ENCODE measurements around the gene COP1. TPM values are rescaled to one million over a fixed set of nuclear protein-coding genes. Genes with fewer than 3 reads are reported as not detected.

COP1 gene
- total RNA-seq, 5 donors from 2014 or later (not counting 1 experiment from before 2014, with no cell fraction given), result 38.7 to 49.0 (median 42.4) TPM

DNA sequence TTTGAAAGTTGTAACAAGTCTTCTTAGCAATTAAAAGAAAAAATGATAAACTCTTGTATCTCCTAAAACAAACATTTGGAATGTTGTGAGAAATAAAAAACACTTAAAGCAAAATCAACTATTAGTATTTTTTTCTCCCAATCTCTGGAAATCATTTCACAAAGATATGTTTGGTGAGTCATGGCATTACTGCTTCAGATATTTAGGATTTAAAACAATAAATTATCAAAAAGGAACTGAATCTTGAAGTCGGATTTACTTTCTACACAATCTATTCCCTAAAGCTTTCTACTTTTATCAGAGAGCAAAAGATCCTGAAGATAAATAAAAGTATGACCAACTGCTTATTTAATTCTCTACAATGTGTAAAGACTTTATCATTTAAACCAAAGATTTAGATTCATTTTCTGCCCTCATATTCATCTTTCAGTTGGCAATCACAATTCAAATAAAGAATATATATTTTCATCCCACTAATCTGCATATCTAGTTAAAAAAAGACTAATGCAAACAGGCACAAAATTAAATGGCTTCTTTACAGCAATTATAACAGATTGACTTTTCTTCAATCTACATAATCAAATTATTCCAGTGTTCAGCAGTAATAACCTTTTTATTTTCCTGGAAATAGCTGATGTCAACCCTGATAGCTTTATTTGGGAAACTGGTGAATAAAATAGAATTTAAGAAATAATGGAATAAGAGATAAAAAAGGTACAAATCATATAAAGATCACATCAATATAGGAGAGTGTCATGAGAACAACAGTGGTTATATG is 230.0 kb downstream of the COP1 start:
- ChIA-PET POLR2A (no interaction called here), CTCF (no interaction called here)
- Mint-ChIP-seq H3K4me1 (peaks cover 0 to 7% (median 6%) of the 10 kb centered on the region in 3 donors), H3K27ac (no peak overlapping the region), H3K9me3 (peaks cover 0 to 10% (median 0%) of the 10 kb centered on the region in 3 donors), H3K27me3 (no peaks in the 10 kb centered on the region), H3K36me3 (peaks cover 62% of the 10 kb centered on the region), H3K4me3 (no peak overlapping the region)
- DNase-seq, result no peak
- Histone ChIP-seq H3K27ac (ENCODE audit: low read length) (no peak overlapping the region), H3K36me3 (ENCODE audit: control insufficient read depth in 2 of 2, extremely low read depth in 1 of 2, insufficient read depth in 1 of 2, low read length in 1 of 2) (peaks cover 0 to 12% of the 10 kb centered on the region in 2 donors), H3K4me3 (ENCODE audit: control insufficient read depth in 1 of 2, extremely low read depth in 1 of 2, low read length in 1 of 2) (no peak overlapping the region), H3K4me1 (ENCODE audit: control insufficient read depth in 1 of 2, extremely low read depth in 1 of 2, insufficient read depth in 2 of 2, low read length in 2 of 2) (no peaks in the 10 kb centered on the region), H3K9me3 (no peaks in the 10 kb centered on the region), H3K27me3 (replicated peaks in 1 of 2; ENCODE audit: control insufficient read depth in 2 of 2, extremely low read depth in 1 of 2, insufficient read depth in 2 of 2, low read length in 1 of 2) (no peaks in the 10 kb centered on the region)
- no CpG with 5 or more reads among the region's 1 CpG for WGBS (ENCODE audit: insufficient coverage)
- ATAC-seq (replicated peaks in 1 of 4), result no peak

- H3K4me3 ChIP-seq (ENCODE audit: control insufficient read depth in 1 of 2, extremely low read depth in 1 of 2, low read length in 1 of 2), result no peak overlapping the region
These were observed 237.9 kb downstream of the COP1 start for GRCh38 chr1:175969231-175969630.

GRCh38 chr1:175968486-175969172 is 238.5 kb downstream of the COP1 start:
- POLR2A ChIA-PET, result no interaction called here
- peaks cover 29% of the 10 kb centered on the region for H3K36me3 Mint-ChIP-seq
- Histone ChIP-seq H3K27ac (ENCODE audit: low read length) (no peak overlapping the region), H3K27me3 (replicated peaks in 1 of 2; ENCODE audit: control insufficient read depth in 2 of 2, extremely low read depth in 1 of 2, insufficient read depth in 2 of 2, low read length in 1 of 2) (no peaks in the 10 kb centered on the region), H3K4me1 (ENCODE audit: control insufficient read depth in 1 of 2, extremely low read depth in 1 of 2, insufficient read depth in 2 of 2, low read length in 2 of 2) (no peaks in the 10 kb centered on the region), H3K9me3 (no peaks in the 10 kb centered on the region), H3K4me3 (ENCODE audit: control insufficient read depth in 1 of 2, extremely low read depth in 1 of 2, low read length in 1 of 2) (no peak overlapping the region), H3K36me3 (ENCODE audit: control insufficient read depth in 2 of 2, extremely low read depth in 1 of 2, insufficient read depth in 1 of 2, low read length in 1 of 2) (peaks cover 0 to 18% of the 10 kb centered on the region in 2 donors)
- H3K27ac Mint-ChIP-seq, result no peak overlapping the region
- no peaks in the 10 kb centered on the region for H3K27me3 Mint-ChIP-seq
- WGBS (ENCODE audit: insufficient coverage), result no CpG with 5 or more reads among the region's 3 CpGs
- H3K9me3 Mint-ChIP-seq, result no peaks in the 10 kb centered on the region
- ATAC-seq (replicated peaks in 1 of 4), result no peak
- H3K4me3 Mint-ChIP-seq, result no peak overlapping the region
- H3K4me1 Mint-ChIP-seq, result peaks cover 0 to 5% (median 1%) of the 10 kb centered on the region in 3 donors
- DNase-seq, result no peak
- CTCF ChIA-PET, result no interaction called here

More at GRCh38 chr1:175969231-175969630, 237.9 kb downstream of the COP1 start:
- Mint-ChIP-seq H3K9me3 (no peaks in the 10 kb centered on the region), H3K27me3 (no peaks in the 10 kb centered on the region), H3K4me1 (peaks cover 0 to 5% (median 1%) of the 10 kb centered on the region in 3 donors), H3K36me3 (peaks cover 33% of the 10 kb centered on the region), H3K27ac (no peak overlapping the region), H3K4me3 (no peak overlapping the region)
- ChIA-PET CTCF (no interaction called here), POLR2A (no interaction called here)
- Histone ChIP-seq H3K4me1 (ENCODE audit: control insufficient read depth in 1 of 2, extremely low read depth in 1 of 2, insufficient read depth in 2 of 2, low read length in 2 of 2) (no peaks in the 10 kb centered on the region), H3K36me3 (ENCODE audit: control insufficient read depth in 2 of 2, extremely low read depth in 1 of 2, insufficient read depth in 1 of 2, low read length in 1 of 2) (peaks cover 0 to 18% of the 10 kb centered on the region in 2 donors), H3K9me3 (no peaks in the 10 kb centered on the region), H3K27ac (ENCODE audit: low read length) (no peak overlapping the region), H3K27me3 (replicated peaks in 1 of 2; ENCODE audit: control insufficient read depth in 2 of 2, extremely low read depth in 1 of 2, insufficient read depth in 2 of 2, low read length in 1 of 2) (no peaks in the 10 kb centered on the region)
- ATAC-seq (replicated peaks in 1 of 4), result no peak
- no peak for DNase-seq

DNA sequence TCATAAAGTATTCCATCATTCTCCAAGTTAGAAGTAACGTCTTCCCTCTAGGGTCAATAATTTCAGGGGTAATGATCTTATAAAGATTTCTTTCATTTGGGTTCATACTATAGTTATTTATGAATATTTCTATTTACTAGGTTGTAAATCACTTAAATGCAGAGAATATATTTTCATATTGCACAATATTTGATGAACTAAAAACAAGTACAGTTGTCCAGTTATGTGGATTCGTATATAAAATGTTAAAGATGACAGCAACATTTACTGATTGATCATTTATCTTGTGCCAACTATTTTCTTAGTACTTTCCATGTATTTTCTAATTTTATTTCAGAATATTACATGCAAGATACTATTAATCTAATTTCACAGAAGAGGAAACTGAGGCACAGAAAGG is 243.3 kb downstream of the COP1 start:
- Mint-ChIP-seq H3K4me3 (no peak overlapping the region), H3K27ac (no peak overlapping the region), H3K4me1 (peaks cover 3 to 9% (median 5%) of the 10 kb centered on the region in 3 donors), H3K9me3 (no peaks in the 10 kb centered on the region), H3K36me3 (peaks cover 53% of the 10 kb centered on the region), H3K27me3 (no peaks in the 10 kb centered on the region)
- POLR2A ChIA-PET, result no interaction called here
- CTCF ChIA-PET, result no interaction called here
- Histone ChIP-seq H3K36me3 (ENCODE audit: control insufficient read depth in 2 of 2, extremely low read depth in 1 of 2, insufficient read depth in 1 of 2, low read length in 1 of 2) (peaks cover 4 to 7% of the 10 kb centered on the region in 2 donors), H3K9me3 (no peaks in the 10 kb centered on the region), H3K27me3 (replicated peaks in 1 of 2; ENCODE audit: control insufficient read depth in 2 of 2, extremely low read depth in 1 of 2, insufficient read depth in 2 of 2, low read length in 1 of 2) (no peaks in the 10 kb centered on the region), H3K4me3 (ENCODE audit: control insufficient read depth in 1 of 2, extremely low read depth in 1 of 2, low read length in 1 of 2) (no peak overlapping the region), H3K27ac (ENCODE audit: low read length) (no peak overlapping the region), H3K4me1 (ENCODE audit: control insufficient read depth in 1 of 2, extremely low read depth in 1 of 2, insufficient read depth in 2 of 2, low read length in 2 of 2) (no peaks in the 10 kb centered on the region)
- no peak for DNase-seq
- no peak for ATAC-seq (replicated peaks in 1 of 4)
- WGBS (ENCODE audit: insufficient coverage), result no CpG with 5 or more reads among the region's 2 CpGs

GRCh38 chr1:175960169-175960568 is 246.9 kb downstream of the COP1 start:
- H3K4me1 ChIP-seq (ENCODE audit: control insufficient read depth in 1 of 2, extremely low read depth in 1 of 2, insufficient read depth in 2 of 2, low read length in 2 of 2), result no peaks in the 10 kb centered on the region
- H3K4me3 ChIP-seq (ENCODE audit: control insufficient read depth in 1 of 2, extremely low read depth in 1 of 2, low read length in 1 of 2), result no peak overlapping the region
- no CpG with 5 or more reads among the region's 1 CpG for WGBS (ENCODE audit: insufficient coverage)
- Mint-ChIP-seq H3K9me3 (no peaks in the 10 kb centered on the region), H3K36me3 (peaks cover 70% of the 10 kb centered on the region), H3K4me3 (no peak overlapping the region), H3K4me1 (peaks cover 3 to 6% (median 4%) of the 10 kb centered on the region in 3 donors), H3K27me3 (no peaks in the 10 kb centered on the region), H3K27ac (peak overlapping the region in 1 of 2 donors; percentile 17)
- no peaks in the 10 kb centered on the region for H3K9me3 ChIP-seq
- peaks cover 4 to 11% of the 10 kb centered on the region in 2 donors for H3K36me3 ChIP-seq (ENCODE audit: control insufficient read depth in 2 of 2, extremely low read depth in 1 of 2, insufficient read depth in 1 of 2, low read length in 1 of 2)
- ChIA-PET CTCF (no interaction called here), POLR2A (no interaction called here)
- no peaks in the 10 kb centered on the region for H3K27me3 ChIP-seq (replicated peaks in 1 of 2; ENCODE audit: control insufficient read depth in 2 of 2, extremely low read depth in 1 of 2, insufficient read depth in 2 of 2, low read length in 1 of 2)
- ATAC-seq (replicated peaks in 1 of 4), result no peak
- no peak overlapping the region for H3K27ac ChIP-seq (ENCODE audit: low read length)
- no peak for DNase-seq

DNA sequence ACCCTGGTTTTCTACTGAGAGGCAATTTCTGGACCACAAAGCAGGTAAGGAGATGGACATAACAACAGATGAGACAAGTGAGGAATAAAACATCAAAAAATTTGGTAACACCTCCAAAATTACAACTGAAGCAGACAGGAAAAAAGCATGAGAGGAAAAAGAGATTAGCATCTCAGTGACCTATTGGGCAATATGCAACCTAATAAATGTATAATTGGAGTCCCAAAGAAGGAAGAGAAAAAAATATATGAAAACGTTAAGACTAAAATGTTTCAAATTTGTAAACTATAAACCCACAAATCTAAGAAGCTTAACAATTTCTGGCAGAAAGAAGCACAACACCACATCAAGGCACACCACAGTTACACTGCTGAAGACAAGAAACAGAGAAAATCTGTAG is 255.5 kb downstream of the COP1 start:
- Mint-ChIP-seq H3K9me3 (peaks cover 0 to 7% (median 2%) of the 10 kb centered on the region in 3 donors), H3K4me1 (no peaks in the 10 kb centered on the region), H3K4me3 (no peak overlapping the region), H3K36me3 (peaks cover 68% of the 10 kb centered on the region), H3K27ac (no peak overlapping the region), H3K27me3 (no peaks in the 10 kb centered on the region)
- ChIA-PET CTCF (no interaction called here), POLR2A (no interaction called here)
- Histone ChIP-seq H3K9me3 (no peaks in the 10 kb centered on the region), H3K27ac (ENCODE audit: low read length) (no peak overlapping the region), H3K27me3 (replicated peaks in 1 of 2; ENCODE audit: control insufficient read depth in 2 of 2, extremely low read depth in 1 of 2, insufficient read depth in 2 of 2, low read length in 1 of 2) (no peaks in the 10 kb centered on the region), H3K36me3 (ENCODE audit: control insufficient read depth in 2 of 2, extremely low read depth in 1 of 2, insufficient read depth in 1 of 2, low read length in 1 of 2) (peaks cover 0 to 23% of the 10 kb centered on the region in 2 donors), H3K4me3 (ENCODE audit: control insufficient read depth in 1 of 2, extremely low read depth in 1 of 2, low read length in 1 of 2) (no peak overlapping the region), H3K4me1 (ENCODE audit: control insufficient read depth in 1 of 2, extremely low read depth in 1 of 2, insufficient read depth in 2 of 2, low read length in 2 of 2) (no peaks in the 10 kb centered on the region)
- no CpG with 5 or more reads among the region's 1 CpG for WGBS (ENCODE audit: insufficient coverage)
- no peak for ATAC-seq (replicated peaks in 1 of 4)
- no peak for DNase-seq
